COLO668 (cell line): ENCODE results near the gene BAX.

Source experiments
- DNase-seq: peaks from one replicate; lab custom pipeline; 2025; ENCODE audit not compliant: unreplicated experiment; lab: John Stamatoyannopoulos, UW

BAX gene

DNA sequence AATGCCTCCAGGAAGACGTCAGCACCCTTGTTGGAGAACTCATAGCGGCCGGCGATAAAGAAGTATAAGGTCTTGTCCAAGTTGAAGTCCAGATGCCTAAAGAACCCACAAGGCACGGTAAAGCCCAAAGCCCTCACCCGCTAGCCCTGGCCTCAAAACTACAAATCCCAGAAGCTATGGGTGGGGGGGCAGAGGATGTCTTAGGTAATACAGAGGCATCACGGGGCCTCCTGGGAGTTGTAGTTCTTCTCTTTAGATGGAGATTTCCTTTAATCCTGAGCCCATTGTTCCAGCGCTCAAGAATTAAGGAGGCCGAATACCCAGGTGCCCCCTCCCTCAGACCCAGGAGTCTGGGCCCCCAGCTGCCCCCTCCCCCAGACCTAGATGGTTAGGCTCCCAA is 27.6 kb downstream of the BAX start:
- no peak for DNase-seq

DNA sequence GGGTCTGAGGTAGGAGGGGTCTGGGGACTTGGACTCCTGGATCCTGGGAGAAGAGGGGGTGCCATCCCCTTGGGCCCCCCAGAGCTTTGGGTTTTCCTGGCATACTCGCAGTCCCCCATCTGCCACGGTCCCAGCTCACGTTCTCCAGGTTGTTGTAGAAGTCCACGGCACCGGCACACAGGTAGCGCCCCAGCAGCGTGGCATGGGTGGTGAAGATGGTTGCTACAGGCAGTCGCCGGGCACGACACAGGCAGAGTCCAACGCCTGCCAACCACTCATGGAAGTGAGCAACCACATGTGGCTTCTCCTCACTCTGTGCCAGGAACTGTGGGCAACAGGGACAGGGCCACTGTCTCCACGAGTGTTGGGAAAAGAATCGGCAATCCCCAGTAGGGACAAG is 31.0 kb downstream of the BAX start:
- no peak for DNase-seq

GRCh38 chr19:48986211-48986610 is 31.5 kb downstream of the BAX start:
- no peak for DNase-seq

DNA sequence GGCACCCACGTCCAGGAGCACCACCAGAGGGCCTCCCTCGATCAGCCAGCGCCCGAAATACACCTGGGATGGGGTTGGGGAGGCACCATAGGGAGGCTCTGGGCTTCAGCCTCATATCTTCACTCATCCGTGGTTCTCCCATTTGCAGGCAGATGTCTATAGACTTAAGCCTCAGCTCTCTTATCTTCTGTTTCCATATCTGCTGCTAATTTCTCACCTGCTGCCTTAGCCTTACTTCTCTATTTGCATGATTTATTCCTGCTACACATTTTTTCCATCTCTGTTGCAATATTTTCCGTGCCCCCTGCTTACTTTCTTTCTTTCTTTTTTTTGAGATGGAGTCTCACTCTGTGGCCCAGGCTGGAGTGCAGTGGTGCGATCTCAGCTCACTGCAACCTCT is 32.6 kb downstream of the BAX start:
- DNase-seq: no peak

GRCh38 chr19:48988286-48988685 is 33.6 kb downstream of the BAX start:
- DNase-seq: no peak

GRCh38 chr19:48988860-48989259 is 34.2 kb downstream of the BAX start:
- DNase-seq: no peak

GRCh38 chr19:48989701-48990291 is 35.1 kb downstream of the BAX start:
- no peak for DNase-seq

DNA sequence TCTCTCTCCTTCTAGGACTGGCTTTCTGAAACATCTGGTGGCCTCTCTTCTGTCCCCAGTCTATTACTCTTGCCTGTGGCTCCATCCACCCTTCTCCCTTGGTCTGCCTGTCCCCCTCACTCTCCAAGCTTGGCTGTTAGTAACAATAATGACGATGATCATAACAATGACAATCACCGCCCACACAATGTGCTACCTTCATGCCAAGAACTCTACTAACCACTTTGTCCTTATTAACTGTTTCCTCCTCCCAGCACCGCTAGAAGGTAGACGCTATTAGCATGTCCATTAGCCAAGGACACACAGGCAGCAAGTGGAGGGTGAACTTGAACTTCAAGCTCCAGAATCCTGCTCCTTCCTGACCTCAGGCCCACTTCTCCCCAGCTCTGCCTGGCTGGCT is 35.7 kb downstream of the BAX start:
- DNase-seq: no peak

GRCh38 chr19:48991011-48991609 is 36.4 kb downstream of the BAX start:
- DNase-seq: no peak

DNA sequence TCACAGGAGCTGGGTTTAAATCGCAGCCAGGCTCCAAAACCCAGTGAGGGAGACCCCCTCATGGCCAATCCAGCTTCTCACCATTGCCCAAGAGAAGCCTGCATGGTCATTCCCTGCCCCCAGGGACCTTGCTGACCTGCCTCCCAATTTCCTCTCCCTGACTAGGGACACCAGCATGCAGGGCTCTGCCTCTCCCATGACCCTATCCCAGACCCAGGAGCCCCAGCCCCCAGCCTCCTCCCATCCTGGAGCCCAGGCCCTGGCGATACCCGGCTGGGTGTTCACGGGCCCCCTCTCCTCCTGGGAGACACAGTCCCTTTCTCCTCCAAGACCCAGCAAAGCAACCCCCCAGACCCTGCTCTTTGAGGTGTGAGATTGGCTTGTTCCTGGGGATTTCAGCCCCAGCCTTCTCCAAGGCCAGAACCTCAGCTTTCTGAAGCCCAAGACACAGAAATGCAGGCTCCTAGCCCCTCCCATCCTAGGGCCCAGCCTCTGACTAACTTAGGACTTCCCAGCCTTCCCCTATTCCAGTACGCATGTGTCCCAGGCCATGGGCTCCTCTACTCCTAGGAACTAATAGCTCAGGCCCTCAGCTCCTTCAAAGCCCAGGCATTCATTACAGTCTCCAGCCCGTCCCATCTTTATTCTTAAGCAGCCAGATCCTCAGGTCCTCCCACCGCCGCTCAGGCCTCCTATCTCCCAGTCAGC is 37.4 kb downstream of the BAX start:
- no peak for DNase-seq

DNA sequence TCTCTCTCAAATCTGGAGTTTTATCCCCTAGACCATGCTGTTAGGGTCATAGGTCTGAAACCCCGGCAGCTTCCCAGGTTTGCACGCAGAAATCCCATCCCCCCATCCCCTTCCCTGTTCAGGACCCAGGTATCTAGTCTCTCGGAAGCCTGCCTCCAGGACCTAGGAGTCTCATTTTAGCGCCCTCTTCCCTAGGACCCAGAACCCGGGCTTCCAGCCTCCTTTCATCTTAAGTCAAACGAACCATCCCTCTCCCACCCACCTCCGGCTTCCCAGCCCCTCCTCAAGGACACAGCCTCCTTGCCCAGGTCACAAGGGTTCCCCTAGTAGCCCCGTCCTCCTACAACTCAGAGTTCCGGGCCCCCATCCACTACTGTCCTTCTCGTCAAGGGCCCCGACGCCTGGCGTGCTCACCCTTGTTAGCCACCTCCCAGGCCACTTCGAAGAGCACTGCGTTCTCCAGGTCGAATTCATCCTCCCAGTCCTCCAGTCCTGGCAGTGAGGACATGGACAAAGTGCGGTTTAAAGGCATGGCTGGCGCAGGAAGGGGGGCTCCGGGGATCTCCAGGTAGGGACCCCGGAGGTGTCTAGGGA is 38.0 kb downstream of the BAX start:
- DNase-seq: peak; percentile 43

DNA sequence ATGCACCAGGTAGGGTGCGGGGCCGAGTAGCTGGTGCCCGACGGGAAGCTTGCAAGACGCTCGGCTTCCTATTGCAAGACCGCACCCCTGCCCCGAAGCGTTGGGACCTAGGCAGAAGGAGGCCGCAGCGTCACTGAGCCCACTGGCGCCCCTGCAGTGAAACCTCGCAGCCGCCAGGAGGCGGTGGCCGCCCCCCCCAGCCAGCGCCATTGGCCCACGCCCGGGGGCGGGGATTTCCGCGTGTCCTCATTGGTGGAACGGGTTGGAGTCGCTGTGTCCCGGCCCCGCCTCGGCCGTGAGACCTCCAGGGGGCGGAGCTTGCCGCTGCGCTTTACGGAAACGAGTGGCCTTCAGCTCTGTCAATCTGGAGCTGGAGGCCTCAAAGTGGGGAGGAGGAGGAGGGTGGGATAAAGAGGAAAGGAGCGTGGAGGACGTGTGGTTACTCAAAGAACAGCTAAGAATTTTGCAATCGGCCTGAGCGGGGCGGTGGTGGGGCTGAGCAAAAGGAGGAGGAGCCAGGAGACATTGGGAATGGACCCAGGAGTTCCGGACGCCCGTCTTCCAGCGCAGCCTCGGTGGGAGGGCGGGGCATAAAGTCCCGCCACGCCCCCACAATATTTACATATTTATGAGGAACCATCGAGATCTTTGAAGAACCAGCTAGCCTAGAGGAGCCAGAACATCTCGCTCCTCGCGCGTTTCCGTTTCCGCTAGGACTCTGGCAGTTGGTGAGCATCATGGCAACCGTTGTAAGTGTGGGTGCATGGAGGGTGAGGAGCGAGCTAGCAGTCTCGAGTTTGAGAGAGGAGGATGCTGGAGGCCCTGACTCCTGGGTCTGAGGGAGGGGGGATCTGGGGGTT is 38.7 kb downstream of the BAX start, which contains the start of the genes GYS1 and RUVBL2:
Gene GYS1, minus strand, starts transcription at position 135 of the 860 bp plus-strand sequence. CDS start 197 bp downstream, outside the sequence.
Gene RUVBL2, plus strand, starts transcription at position 713 of the 860 bp plus-strand sequence. Its CDS starts 25 bp downstream, at position 738.
- peak; percentile 99 for DNase-seq

- DNase-seq: no peak
These were observed 39.3 kb downstream of the BAX start for GRCh38 chr19:48994035-48994386.

- DNase-seq: peak; percentile 64
These were observed 43.3 kb downstream of the BAX start for GRCh38 chr19:48997972-48998371.

- DNase-seq: peak; percentile 48
These were observed 45.0 kb downstream of the BAX start for GRCh38 chr19:48999481-49000325.

DNA sequence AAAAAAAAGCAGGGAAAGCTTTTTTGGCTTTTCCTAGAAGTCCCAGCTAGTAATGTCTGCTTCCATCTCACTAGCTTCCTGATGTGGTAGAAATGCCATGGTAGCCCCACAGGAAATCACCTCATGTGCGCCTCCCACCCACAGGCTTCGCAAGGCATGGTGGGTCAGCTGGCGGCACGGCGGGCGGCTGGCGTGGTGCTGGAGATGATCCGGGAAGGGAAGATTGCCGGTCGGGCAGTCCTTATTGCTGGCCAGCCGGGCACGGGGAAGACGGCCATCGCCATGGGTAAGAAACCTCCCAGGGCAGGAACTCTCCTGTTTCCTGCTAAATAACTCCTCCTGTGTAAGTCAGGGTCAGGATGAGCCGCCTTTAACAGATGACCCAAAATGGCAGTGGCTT is 49.5 kb downstream of the BAX start:
- DNase-seq: no peak

DNA sequence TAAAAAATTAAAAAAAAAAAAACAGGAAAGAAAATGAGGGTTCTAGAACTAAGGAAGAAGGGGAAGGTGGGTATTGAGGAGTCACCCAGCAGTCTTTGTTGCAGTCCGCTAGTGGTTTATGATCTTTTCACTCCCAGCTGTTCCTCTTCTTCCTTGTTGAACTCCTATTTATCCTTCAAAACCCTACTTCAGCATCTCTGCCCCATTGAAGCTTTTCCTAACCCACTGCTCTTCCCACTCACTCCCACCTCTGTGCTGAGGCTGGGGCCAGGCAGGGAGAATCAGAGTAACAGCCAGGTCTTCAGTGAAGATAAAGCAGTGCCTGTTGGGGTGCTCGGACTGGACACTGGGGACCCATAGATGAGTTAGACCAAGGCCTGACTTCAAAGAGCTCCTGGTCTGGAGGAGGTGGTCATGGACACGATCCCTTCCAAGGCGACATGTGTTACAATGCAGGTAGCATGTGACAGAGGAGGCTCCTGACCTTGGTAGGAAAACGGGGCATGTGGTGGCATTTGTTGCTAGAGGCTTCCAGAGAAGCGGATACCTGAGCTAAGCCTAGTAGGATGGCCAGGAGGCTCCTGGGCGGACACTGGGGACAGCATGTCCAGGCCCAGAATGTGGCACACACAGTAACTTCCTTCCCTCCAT is 50.4 kb downstream of the BAX start:
- no peak for DNase-seq

DNA sequence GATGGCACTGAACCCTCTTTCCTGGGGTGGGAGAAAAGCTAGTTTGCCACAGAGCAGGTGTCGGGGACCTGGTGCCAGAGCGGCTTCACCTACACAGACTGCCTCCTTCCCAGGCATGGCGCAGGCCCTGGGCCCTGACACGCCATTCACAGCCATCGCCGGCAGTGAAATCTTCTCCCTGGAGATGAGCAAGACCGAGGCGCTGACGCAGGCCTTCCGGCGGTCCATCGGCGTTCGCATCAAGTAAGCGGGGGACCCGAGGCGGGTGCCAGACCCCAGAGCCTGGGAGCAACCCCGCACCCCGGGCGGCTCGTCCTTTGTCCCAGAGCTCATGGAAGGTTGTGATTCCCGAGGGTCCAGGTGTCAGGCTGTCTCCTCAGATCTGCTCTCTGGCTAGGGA is 52.2 kb downstream of the BAX start:
- no peak for DNase-seq

DNA sequence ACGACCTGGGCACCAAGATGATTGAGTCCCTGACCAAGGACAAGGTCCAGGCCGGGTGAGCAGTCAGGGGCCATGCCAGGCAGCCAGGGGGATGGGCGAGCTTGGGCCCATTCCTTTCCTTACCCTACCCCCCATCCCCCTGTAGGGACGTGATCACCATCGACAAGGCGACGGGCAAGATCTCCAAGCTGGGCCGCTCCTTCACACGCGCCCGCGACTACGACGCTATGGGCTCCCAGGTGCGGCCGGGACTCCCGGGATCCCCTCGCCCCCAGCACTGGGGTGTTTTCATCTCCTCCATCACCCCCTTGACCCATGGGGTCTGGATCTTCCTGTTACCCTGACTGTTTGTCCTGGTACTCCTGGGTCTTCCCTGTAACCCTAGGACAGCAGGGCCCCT is 55.2 kb downstream of the BAX start:
- no peak for DNase-seq

DNA sequence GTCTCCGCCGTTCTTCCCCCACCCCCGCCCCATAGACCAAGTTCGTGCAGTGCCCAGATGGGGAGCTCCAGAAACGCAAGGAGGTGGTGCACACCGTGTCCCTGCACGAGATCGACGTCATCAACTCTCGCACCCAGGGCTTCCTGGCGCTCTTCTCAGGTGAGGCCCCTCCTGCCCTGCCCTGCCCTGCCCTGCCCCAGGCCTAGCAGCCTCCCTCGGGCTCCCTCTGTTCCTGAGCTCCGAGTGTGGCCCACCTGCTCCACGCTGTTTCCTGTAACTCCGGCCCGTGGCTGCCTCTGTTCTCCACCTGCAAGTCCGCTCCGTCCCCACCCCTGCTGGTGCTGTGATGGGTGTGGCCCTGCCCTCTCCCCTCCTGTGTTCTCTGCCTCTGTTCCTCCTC is 55.8 kb downstream of the BAX start:
- DNase-seq: no peak
